Measurements from ENCODE around the gene PABPC1L. TPM values are rescaled to one million over a fixed set of nuclear protein-coding genes. Genes with fewer than 3 reads are reported as not detected.

Gene PABPC1L
- total and polyA plus RNA-seq, 2 of the 13 experiments (the other 11 are each of a cell fraction or from before 2014, with no cell fraction given): 30.8 to 252 TPM

DNA sequence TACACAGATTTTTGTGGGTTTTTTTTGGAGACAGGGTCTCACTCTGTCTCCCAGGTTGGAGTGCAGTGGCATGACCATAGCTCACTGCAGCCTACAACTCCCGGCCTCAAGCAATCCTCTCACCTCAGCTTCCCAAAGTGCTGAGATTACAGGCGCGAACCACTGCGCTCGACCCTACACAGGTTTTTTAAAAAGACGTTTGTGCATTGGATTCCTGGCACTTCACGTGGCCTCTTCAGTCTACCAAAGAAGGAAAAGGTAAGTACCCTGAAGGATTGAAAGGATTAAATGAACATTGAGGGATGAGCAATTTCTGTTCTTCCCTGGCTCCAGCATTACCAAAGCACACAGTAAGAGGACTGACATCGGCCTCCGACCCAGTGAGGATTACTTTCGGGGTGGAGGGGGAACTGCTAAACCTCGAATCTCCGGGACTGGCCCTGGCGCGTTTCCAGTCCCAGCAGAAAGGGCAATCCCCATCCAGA, 24.9 kb upstream of the PABPC1L start (continued):
- TF ChIP-seq, protein P1, sequence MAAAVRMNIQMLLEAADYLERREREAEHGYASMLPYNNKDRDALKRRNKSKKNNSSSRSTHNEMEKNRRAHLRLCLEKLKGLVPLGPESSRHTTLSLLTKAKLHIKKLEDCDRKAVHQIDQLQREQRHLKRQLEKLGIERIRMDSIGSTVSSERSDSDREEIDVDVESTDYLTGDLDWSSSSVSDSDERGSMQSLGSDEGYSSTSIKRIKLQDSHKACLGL (CRISPR knock-in tag; IDR thresholded peaks at IDR 0.05): peak; percentile 16; the same call in 1 of the 2 replicates
- TF ChIP-seq DNMT1 (CRISPR knock-in tag; IDR thresholded peaks at IDR 0.05): no peak
- TF ChIP-seq HMG20A (CRISPR knock-in tag; IDR thresholded peaks at IDR 0.05; ENCODE audit: borderline replicate concordance): 0 out of 2 replicates have a peak, but pooled peaks have one; percentile 12
- TF ChIP-seq ARNT2 (CRISPR knock-in tag; IDR thresholded peaks at IDR 0.05; ENCODE audit: low read depth): no peak
- TF ChIP-seq ZNF12 (CRISPR knock-in tag; IDR thresholded peaks at IDR 0.05): 0 out of 2 replicates have a peak, but pooled peaks have one; percentile 25
- TF ChIP-seq, protein P2, sequence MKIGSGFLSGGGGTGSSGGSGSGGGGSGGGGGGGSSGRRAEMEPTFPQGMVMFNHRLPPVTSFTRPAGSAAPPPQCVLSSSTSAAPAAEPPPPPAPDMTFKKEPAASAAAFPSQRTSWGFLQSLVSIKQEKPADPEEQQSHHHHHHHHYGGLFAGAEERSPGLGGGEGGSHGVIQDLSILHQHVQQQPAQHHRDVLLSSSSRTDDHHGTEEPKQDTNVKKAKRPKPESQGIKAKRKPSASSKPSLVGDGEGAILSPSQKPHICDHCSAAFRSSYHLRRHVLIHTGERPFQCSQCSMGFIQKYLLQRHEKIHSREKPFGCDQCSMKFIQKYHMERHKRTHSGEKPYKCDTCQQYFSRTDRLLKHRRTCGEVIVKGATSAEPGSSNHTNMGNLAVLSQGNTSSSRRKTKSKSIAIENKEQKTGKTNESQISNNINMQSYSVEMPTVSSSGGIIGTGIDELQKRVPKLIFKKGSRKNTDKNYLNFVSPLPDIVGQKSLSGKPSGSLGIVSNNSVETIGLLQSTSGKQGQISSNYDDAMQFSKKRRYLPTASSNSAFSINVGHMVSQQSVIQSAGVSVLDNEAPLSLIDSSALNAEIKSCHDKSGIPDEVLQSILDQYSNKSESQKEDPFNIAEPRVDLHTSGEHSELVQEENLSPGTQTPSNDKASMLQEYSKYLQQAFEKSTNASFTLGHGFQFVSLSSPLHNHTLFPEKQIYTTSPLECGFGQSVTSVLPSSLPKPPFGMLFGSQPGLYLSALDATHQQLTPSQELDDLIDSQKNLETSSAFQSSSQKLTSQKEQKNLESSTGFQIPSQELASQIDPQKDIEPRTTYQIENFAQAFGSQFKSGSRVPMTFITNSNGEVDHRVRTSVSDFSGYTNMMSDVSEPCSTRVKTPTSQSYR (CRISPR knock-in tag; IDR thresholded peaks at IDR 0.05; ENCODE audit: borderline replicate concordance): 0 out of 2 replicates have a peak, but pooled peaks have one; percentile 31
- 0 out of 2 replicates have a peak, but pooled peaks have one; percentile 57 for TF ChIP-seq ZNF446 (CRISPR knock-in tag; IDR thresholded peaks at IDR 0.05)
- TF ChIP-seq ZNF3 (CRISPR knock-in tag; IDR thresholded peaks at IDR 0.05): no peak; the same call in 1 of the 2 replicates
- 0 out of 2 replicates have a peak, but pooled peaks have one; percentile 3 for TF ChIP-seq NCOA1 (CRISPR knock-in tag; IDR thresholded peaks at IDR 0.05)
- TF ChIP-seq HOXA3 (CRISPR knock-in tag; IDR thresholded peaks at IDR 0.05): no peak
- no peak for TF ChIP-seq TBL1XR1 (IDR thresholded peaks at IDR 0.05; ENCODE audit: borderline replicate concordance, low read length, partially characterized antibody)
- TF ChIP-seq, protein P3, sequence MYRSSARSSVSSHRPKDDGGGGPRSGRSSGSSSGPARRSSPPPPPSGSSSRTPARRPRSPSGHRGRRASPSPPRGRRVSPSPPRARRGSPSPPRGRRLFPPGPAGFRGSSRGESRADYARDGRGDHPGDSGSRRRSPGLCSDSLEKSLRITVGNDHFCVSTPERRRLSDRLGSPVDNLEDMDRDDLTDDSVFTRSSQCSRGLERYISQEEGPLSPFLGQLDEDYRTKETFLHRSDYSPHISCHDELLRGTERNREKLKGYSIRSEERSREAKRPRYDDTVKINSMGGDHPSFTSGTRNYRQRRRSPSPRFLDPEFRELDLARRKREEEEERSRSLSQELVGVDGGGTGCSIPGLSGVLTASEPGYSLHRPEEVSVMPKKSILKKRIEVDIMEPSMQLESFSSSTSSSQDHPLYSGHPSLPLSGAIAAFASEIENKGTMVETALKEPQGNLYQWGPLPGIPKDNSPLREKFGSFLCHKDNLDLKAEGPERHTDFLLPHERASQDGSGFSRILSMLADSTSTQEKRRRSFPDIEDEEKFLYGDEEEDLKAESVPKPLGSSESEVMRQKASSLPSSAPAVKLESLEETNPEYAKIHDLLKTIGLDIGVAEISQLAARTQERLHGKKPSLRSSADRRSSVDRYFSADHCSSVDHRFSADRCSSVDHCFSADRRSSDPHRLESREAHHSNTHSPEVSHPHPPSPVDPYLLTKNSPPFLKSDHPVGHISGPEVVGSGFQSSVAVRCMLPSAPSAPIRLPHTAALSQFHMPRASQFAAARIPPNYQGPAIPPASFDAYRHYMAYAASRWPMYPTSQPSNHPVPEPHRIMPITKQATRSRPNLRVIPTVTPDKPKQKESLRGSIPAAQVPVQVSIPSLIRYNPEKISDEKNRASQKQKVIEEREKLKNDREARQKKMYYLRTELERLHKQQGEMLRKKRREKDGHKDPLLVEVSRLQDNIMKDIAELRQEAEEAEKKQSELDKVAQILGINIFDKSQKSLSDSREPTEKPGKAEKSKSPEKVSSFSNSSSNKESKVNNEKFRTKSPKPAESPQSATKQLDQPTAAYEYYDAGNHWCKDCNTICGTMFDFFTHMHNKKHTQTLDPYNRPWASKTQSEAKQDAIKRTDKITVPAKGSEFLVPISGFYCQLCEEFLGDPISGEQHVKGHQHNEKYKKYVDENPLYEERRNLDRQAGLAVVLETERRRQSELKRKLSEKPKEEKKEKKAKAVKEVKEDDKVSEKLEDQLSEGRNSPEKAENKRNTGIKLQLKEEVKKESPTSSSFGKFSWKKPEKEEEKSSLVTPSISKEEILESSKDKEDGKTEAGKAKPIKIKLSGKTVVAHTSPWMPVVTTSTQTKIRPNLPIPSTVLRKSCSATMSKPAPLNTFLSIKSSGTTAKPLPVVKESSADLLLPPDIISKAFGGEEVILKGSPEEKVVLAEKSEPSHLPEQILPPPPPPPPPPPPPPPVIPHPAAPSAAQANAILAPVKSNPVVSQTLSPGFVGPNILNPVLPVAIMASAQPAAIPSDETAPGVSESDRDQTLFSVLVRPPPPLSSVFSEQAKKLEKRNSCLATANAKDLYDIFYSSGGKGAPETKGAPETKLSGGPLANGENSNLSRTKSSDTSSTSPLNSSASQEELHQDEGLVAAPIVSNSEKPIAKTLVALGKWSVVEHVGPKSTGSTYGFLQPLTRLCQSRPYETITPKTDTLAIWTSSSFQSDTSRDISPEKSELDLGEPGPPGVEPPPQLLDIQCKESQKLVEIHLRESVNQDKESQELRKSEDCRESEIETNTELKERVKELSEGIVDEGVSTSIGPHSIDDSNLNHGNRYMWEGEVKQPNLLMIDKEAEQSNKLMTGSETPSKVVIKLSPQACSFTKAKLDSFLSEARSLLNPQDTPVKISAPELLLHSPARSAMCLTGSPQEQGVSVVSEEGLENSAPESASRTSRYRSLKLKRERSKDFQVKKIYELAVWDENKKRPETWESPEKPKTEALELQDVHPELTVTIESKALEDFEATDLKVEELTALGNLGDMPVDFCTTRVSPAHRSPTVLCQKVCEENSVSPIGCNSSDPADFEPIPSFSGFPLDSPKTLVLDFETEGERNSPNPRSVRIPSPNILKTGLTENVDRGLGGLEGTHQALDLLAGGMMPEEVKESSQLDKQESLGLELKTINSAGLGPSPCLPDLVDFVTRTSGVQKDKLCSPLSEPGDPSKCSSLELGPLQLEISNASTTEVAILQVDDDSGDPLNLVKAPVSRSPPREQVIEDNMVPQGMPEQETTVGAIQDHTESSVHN (CRISPR knock-in tag; IDR thresholded peaks at IDR 0.05): 0 out of 2 replicates have a peak, but pooled peaks have one; percentile 75
- TF ChIP-seq ZNF24 (IDR thresholded peaks at IDR 0.05): no peak
- no peak for TF ChIP-seq RFX3 (CRISPR knock-in tag; IDR thresholded peaks at IDR 0.05)
- peak; percentile 52; the same call in 1 of the 2 replicates for TF ChIP-seq ZNF230 (CRISPR knock-in tag; IDR thresholded peaks at IDR 0.05)
- TF ChIP-seq ZFP90 (CRISPR knock-in tag; IDR thresholded peaks at IDR 0.05; ENCODE audit: borderline replicate concordance): 0 out of 2 replicates have a peak, but pooled peaks have one; percentile 11
- no peak for TF ChIP-seq ZNF136 (CRISPR knock-in tag; IDR thresholded peaks at IDR 0.05; ENCODE audit: low read depth)
- 0 out of 2 replicates have a peak, but pooled peaks have one; percentile 43 for TF ChIP-seq PAWR (CRISPR knock-in tag; IDR thresholded peaks at IDR 0.05; ENCODE audit: borderline replicate concordance)
- no peak for TF ChIP-seq ZFP41 (CRISPR knock-in tag; IDR thresholded peaks at IDR 0.05; ENCODE audit: borderline replicate concordance)

Measured in HepG2 (cell line).